Esophagus (tissue), 2 donors: Measurements from ENCODE around the gene LDAF1. TPM values are rescaled to one million over a fixed set of nuclear protein-coding genes. Genes with fewer than 3 reads are reported as not detected.

ENCODE experiments used
- H3K27ac ChIP-seq, 2 donors: one replicate each; pipeline ENCODE4 v1.5.1; 2013; ENCODE audit warnings: low read depth in 2 of 2, mild to moderate bottlenecking in 2 of 2, inconsistent platforms in 1 of 2, low read length in 1 of 2, moderate library complexity in 1 of 2
- H3K27me3 ChIP-seq, 2 donors: one replicate each; pipeline ENCODE4 v1.6.1; 2013; ENCODE audit warnings: low read length in 2 of 2, control low read depth in 1 of 2, mild to moderate bottlenecking in 1 of 2; ENCODE audit not compliant: insufficient read depth in 2 of 2, control insufficient read depth in 1 of 2
- H3K36me3 ChIP-seq, 2 donors: one replicate each; pipeline ENCODE4 v1.6.1; 2013; ENCODE audit warnings: low read length in 1 of 2; ENCODE audit not compliant: control insufficient read depth in 2 of 2, insufficient read depth in 2 of 2
- H3K4me1 ChIP-seq, 2 donors: one replicate each; pipeline ENCODE4 v1.6.1; 2013; ENCODE audit warnings: low read length in 1 of 2; ENCODE audit not compliant: control insufficient read depth in 2 of 2, insufficient read depth in 2 of 2
- H3K4me3 ChIP-seq, 2 donors: one replicate each; pipeline ENCODE4 v1.5.1; 2013; ENCODE audit warnings: low read length in 2 of 2, mild to moderate bottlenecking in 2 of 2, low read depth in 1 of 2, moderate library complexity in 1 of 2
- H3K9me3 ChIP-seq, 2 donors: one replicate each; pipeline ENCODE4 v1.6.1; 2013; ENCODE audit warnings: mild to moderate bottlenecking in 2 of 2, low read depth in 1 of 2, low read length in 1 of 2, moderate library complexity in 1 of 2; ENCODE audit not compliant: control insufficient read depth in 2 of 2, insufficient read depth in 1 of 2
- WGBS, 2 donors: extraction: QIAGEN DNeasy Blood & Tissue Kit; methylation state at CpG; one replicate each; pipeline ENCODE4 v1.1.7; 2013; 5-methylcytosine and 5-hydroxymethylcytosine counted together
- polyA plus RNA-seq, 2 donors: library from polyadenylated mRNA; stranded (reverse); fragments of 200-250 nt; gene quantifications; one replicate each; pipeline ENCODE4 v1.2.3, GENCODE V29; 2013
- donor health status: healthy with polysubstance abuse.
- donor health status: Bipolar disorder and iron deficiency.

The LDAF1 gene
- polyA plus RNA-seq, 2 donors, result 24.6 to 36.4 TPM

GRCh38 chr16:21160276-21160675, 1.8 kb downstream of the LDAF1 start:
- peaks cover 0 to 7% of the 10 kb centered on the region in 2 donors for H3K4me1 ChIP-seq
- 45 to 56% methylated on average over 1 of the region's 1 CpG for WGBS, 2 donors
- no peaks in the 10 kb centered on the region for H3K27me3 ChIP-seq
- peaks cover 0 to 5% of the 10 kb centered on the region in 2 donors for H3K36me3 ChIP-seq
- H3K4me3 ChIP-seq, result peak overlapping the region in 1 of 2 donors; percentile 80
- H3K9me3 ChIP-seq, result no peaks in the 10 kb centered on the region
- no peak overlapping the region for H3K27ac ChIP-seq

- H3K27ac ChIP-seq, result no peak overlapping the region
Observed at GRCh38 chr16:21161211-21161610, 2.7 kb downstream of the LDAF1 start.

GRCh38 chr16:21162661-21163151, 4.2 kb downstream of the LDAF1 start:
- Histone ChIP-seq H3K27me3 (no peaks in the 10 kb centered on the region), H3K4me3 (peak overlapping the region in 1 of 2 donors; percentile 1), H3K9me3 (no peaks in the 10 kb centered on the region), H3K27ac (peak overlapping the region; percentile 32 to 66), H3K36me3 (peaks cover 8 to 11% of the 10 kb centered on the region in 2 donors), H3K4me1 (peaks cover 0 to 7% of the 10 kb centered on the region in 2 donors)
- 31 to 38% methylated on average over 7 of the region's 7 CpGs for WGBS, 2 donors

More at GRCh38 chr16:21161211-21161610, 2.7 kb downstream of the LDAF1 start:
- H3K4me3 ChIP-seq, result peak overlapping the region in 1 of 2 donors; percentile 24
- no peaks in the 10 kb centered on the region for H3K9me3 ChIP-seq
- no peaks in the 10 kb centered on the region for H3K27me3 ChIP-seq
- 63 to 67% methylated on average over 2 of the region's 2 CpGs for WGBS, 2 donors
- H3K36me3 ChIP-seq, result peaks cover 0 to 5% of the 10 kb centered on the region in 2 donors
- H3K4me1 ChIP-seq, result peaks cover 0 to 7% of the 10 kb centered on the region in 2 donors

GRCh38 chr16:21163576-21163975, 5.1 kb downstream of the LDAF1 start:
- Histone ChIP-seq H3K36me3 (peaks cover 8 to 11% of the 10 kb centered on the region in 2 donors), H3K9me3 (no peaks in the 10 kb centered on the region), H3K27ac (peak overlapping the region; percentile 32 to 66), H3K27me3 (no peaks in the 10 kb centered on the region), H3K4me3 (no peak overlapping the region), H3K4me1 (peaks cover 0 to 7% of the 10 kb centered on the region in 2 donors)
- 71 to 74% methylated on average over 4 of the region's 4 CpGs for WGBS, 2 donors

- Histone ChIP-seq H3K4me1 (peaks cover 0 to 7% of the 10 kb centered on the region in 2 donors), H3K27ac (no peak overlapping the region)
Observed at GRCh38 chr16:21164521-21165168, 6.2 kb downstream of the LDAF1 start.

GRCh38 chr16:21166561-21166961, 8.1 kb downstream of the LDAF1 start:
- no peaks in the 10 kb centered on the region for H3K27me3 ChIP-seq
- WGBS, 2 donors, result 88 to 92% methylated on average over 9 of the region's 9 CpGs
- peaks cover 15 to 23% of the 10 kb centered on the region in 2 donors for H3K36me3 ChIP-seq
- no peaks in the 10 kb centered on the region for H3K9me3 ChIP-seq
- peaks cover 0 to 5% of the 10 kb centered on the region in 2 donors for H3K4me1 ChIP-seq
- H3K4me3 ChIP-seq, result no peak overlapping the region
- H3K27ac ChIP-seq, result peak overlapping the region in 1 of 2 donors; percentile 18

More at GRCh38 chr16:21164521-21165168, 6.2 kb downstream of the LDAF1 start:
- 92 to 93% methylated on average over 7 of the region's 7 CpGs for WGBS, 2 donors
- H3K9me3 ChIP-seq, result no peaks in the 10 kb centered on the region
- H3K27me3 ChIP-seq, result no peaks in the 10 kb centered on the region
- peaks cover 8 to 11% of the 10 kb centered on the region in 2 donors for H3K36me3 ChIP-seq
- no peak overlapping the region for H3K4me3 ChIP-seq

- WGBS, 2 donors, result 92 to 94% methylated on average over 9 of the region's 9 CpGs
- Histone ChIP-seq H3K9me3 (no peaks in the 10 kb centered on the region), H3K27ac (no peak overlapping the region), H3K36me3 (peaks cover 15 to 23% of the 10 kb centered on the region in 2 donors), H3K27me3 (no peaks in the 10 kb centered on the region), H3K4me1 (peaks cover 0 to 3% of the 10 kb centered on the region in 2 donors), H3K4me3 (no peak overlapping the region)
Observed at GRCh38 chr16:21167360-21167759, 8.9 kb downstream of the LDAF1 start.

GRCh38 chr16:21167929-21168602, 9.6 kb downstream of the LDAF1 start:
- WGBS, 2 donors, result 96 to 98% methylated on average over 12 of the region's 12 CpGs
- Histone ChIP-seq H3K36me3 (peaks cover 15 to 23% of the 10 kb centered on the region in 2 donors), H3K4me3 (no peak overlapping the region)

GRCh38 chr16:21169249-21169981, 10.9 kb downstream of the LDAF1 start:
- H3K36me3 ChIP-seq, result peaks cover 15 to 23% of the 10 kb centered on the region in 2 donors
- no peaks in the 10 kb centered on the region for H3K27me3 ChIP-seq
- no peak overlapping the region for H3K4me3 ChIP-seq
- 84 to 86% methylated on average over 5 of the region's 5 CpGs for WGBS, 2 donors
- H3K27ac ChIP-seq, result no peak overlapping the region
- no peaks in the 10 kb centered on the region for H3K9me3 ChIP-seq
- no peaks in the 10 kb centered on the region for H3K4me1 ChIP-seq

More at GRCh38 chr16:21167929-21168602, 9.6 kb downstream of the LDAF1 start:
- H3K27ac ChIP-seq, result no peak overlapping the region
- peaks cover 0 to 2% of the 10 kb centered on the region in 2 donors for H3K4me1 ChIP-seq
- H3K27me3 ChIP-seq, result no peaks in the 10 kb centered on the region
- H3K9me3 ChIP-seq, result no peaks in the 10 kb centered on the region
